ENCODE measurements around the gene CSAD. TPM values are rescaled to one million over a fixed set of nuclear protein-coding genes. Genes with fewer than 3 reads are reported as not detected.

Gene CSAD
- total and polyA plus RNA-seq, 2 donors (not counting 3 experiments of a cell fraction or from before 2014, with no cell fraction given): 21.1 to 24.4 TPM

DNA sequence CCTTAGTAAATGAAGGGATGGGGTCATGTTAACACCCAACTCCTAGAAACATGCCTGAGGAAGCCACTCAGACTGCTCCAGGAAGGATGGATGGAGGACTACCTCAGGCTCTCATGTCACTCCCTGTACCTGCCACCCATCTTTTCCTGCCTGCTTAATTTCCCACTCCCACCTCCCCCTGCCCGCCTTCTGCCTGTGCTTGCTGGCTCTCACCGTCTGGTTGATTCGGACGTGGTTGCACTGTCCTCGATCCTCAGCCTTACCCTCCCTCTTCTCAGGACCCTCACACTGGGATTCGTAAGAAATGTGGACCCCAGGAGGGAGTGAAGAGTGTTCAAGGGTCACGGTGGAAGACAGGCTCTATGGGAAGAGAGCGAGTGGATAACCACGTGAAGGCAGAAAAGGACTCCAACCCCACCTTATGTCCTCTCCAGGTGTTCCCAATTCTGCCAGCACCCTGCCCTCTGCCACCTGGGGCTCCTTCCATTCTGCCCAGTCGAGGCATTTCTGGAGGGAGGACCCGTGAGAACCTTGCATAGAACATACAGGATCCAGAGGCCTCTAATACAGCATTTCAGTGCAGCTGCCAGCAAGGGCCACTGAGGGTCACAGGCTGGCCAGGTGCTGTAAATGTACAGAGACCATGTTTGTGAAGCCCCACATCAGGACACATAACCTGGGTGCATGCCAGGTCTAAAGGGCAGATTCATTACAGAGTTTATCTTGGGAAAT is 13.4 kb upstream of the CSAD start:
- Histone ChIP-seq H3K4me3 (replicated peaks in 1 of 3; ENCODE audit: insufficient read depth in 1 of 3, low read depth in 1 of 3, low read length in 3 of 3) (no peak overlapping the region), H3K36me3 (ENCODE audit: control insufficient read depth in 2 of 2, extremely low read depth in 1 of 2, insufficient read depth in 2 of 2, low read length in 2 of 2) (no peaks in the 10 kb centered on the region), H3K27ac (ENCODE audit: insufficient read depth, low read depth, low read length) (no peak overlapping the region), H3K4me2 (ENCODE audit: insufficient read depth, low read length) (no peak overlapping the region), H3K9me3 (replicated peaks; ENCODE audit: control insufficient read depth, insufficient read depth, low read length) (no peaks in the 10 kb centered on the region), H2AFZ (ENCODE audit: low read depth, low read length) (no peak overlapping the region), H4K20me1 (replicated peaks; ENCODE audit: control insufficient read depth, extremely low read depth, insufficient read depth, low read length) (no peaks in the 10 kb centered on the region), H3K79me2 (ENCODE audit: control insufficient read depth, insufficient read depth, low read length) (no peaks in the 10 kb centered on the region), H3K9ac (replicated peaks; ENCODE audit: extremely low read depth, insufficient read depth, low read length) (no peak overlapping the region), H3K27me3 (ENCODE audit: control insufficient read depth in 2 of 2, insufficient read depth in 2 of 2, low read length in 2 of 2) (peaks cover 0 to 2% of the 10 kb centered on the region in 2 experiments), H3K4me1 (ENCODE audit: control insufficient read depth, extremely low read depth, insufficient read depth, low read length) (peaks cover 10% of the 10 kb centered on the region), H3K9me1 (replicated peaks; ENCODE audit: control insufficient read depth, extremely low read depth, insufficient read depth, low read length) (no peaks in the 10 kb centered on the region)
- FAIRE-seq (no peak), DNase-seq (ENCODE audit: low read depth, low spot score) (no peak)
- intact Hi-C loops (cut with micrococcal nuclease): no loop called here
- CTCF ChIA-PET: interaction anchor here (1.2 to 6.7 kb wide), 3 partner anchors 34 to 156 kb away, joined by 4 to 249 read pairs (median 32); no protein-coding TSS in a partner anchor
- BruUV-seq (replicated peaks): no TSS peak
- POLR2A ChIA-PET: no interaction called here
- dilution Hi-C loops (cut with MboI; ENCODE audit: extremely low pct_ligation_motif_present, low sequenced_read_pairs): no loop called here
- TF ChIP-seq FOS (IDR thresholded peaks at IDR 0.05; ENCODE audit: borderline replicate concordance, insufficient read depth, low read length) (no peak), JUN (IDR thresholded peaks at IDR 0.05; ENCODE audit: borderline replicate concordance, insufficient read depth, insufficient read length, low read depth) (no peak), GATA2 (IDR thresholded peaks at IDR 0.05; ENCODE audit: insufficient read depth, insufficient read length, low read depth, low read length) (no peak), POLR2AphosphoS5 (IDR thresholded peaks at IDR 0.05; ENCODE audit: insufficient read depth, low read depth, low read length) (no peak), POLR2A (IDR thresholded peaks at IDR 0.05; ENCODE audit: low read depth, low read length) (no peak), MYC (IDR thresholded peaks at IDR 0.05; ENCODE audit: low read depth, low read length) (no peak), EZH2 (IDR thresholded peaks at IDR 0.05; ENCODE audit: borderline replicate concordance, low read depth, low read length, severe bottlenecking) (no peak)
- TF ChIP-seq, protein P1, sequence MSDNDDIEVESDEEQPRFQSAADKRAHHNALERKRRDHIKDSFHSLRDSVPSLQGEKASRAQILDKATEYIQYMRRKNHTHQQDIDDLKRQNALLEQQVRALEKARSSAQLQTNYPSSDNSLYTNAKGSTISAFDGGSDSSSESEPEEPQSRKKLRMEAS (IDR thresholded peaks at IDR 0.05; ENCODE audit: insufficient read depth, insufficient read length): no peak
- TF ChIP-seq, protein P2, sequence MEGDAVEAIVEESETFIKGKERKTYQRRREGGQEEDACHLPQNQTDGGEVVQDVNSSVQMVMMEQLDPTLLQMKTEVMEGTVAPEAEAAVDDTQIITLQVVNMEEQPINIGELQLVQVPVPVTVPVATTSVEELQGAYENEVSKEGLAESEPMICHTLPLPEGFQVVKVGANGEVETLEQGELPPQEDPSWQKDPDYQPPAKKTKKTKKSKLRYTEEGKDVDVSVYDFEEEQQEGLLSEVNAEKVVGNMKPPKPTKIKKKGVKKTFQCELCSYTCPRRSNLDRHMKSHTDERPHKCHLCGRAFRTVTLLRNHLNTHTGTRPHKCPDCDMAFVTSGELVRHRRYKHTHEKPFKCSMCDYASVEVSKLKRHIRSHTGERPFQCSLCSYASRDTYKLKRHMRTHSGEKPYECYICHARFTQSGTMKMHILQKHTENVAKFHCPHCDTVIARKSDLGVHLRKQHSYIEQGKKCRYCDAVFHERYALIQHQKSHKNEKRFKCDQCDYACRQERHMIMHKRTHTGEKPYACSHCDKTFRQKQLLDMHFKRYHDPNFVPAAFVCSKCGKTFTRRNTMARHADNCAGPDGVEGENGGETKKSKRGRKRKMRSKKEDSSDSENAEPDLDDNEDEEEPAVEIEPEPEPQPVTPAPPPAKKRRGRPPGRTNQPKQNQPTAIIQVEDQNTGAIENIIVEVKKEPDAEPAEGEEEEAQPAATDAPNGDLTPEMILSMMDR (IDR thresholded peaks at IDR 0.05; ENCODE audit: extremely low read depth in 1 of 2, insufficient read depth in 1 of 2, low read depth in 1 of 2, low read length in 2 of 2): no peak

Data from endothelial cell of umbilical vein (primary cell).